ENCODE measurements around the gene ARRDC5. TPM values are rescaled to one million over a fixed set of nuclear protein-coding genes. Genes with fewer than 3 reads are reported as not detected.

The ARRDC5 gene
- total RNA-seq, 1 experiment from 2014 or later = not detected

- in situ Hi-C loops (cut with HindIII; ENCODE audit: low sequenced_read_pairs) = no loop called here
- DNase-seq (ENCODE audit: low spot score) = no peak
These were observed 59.1 kb downstream of the ARRDC5 start for GRCh38 chr19:4843647-4843965.

Other genes starting within 250 kb of the ARRDC5 start
- gene MYDGF, start 232.6 kb downstream of the ARRDC5 start, total RNA-seq (2014; rRNA removed; shearing (Covaris generic)) = 182 and 187 TPM in 2 replicates
- gene DPP9, start 179.1 kb downstream of the ARRDC5 start, total RNA-seq (2014; rRNA removed; shearing (Covaris generic)) = 20.4 and 22.5 TPM in 2 replicates
- gene FEM1A, start 111.2 kb downstream of the ARRDC5 start, total RNA-seq (2014; rRNA removed; shearing (Covaris generic)) = 21.5 and 26.6 TPM in 2 replicates
- not detected in 2 replicates for gene TICAM1, start 71.2 kb downstream of the ARRDC5 start, total RNA-seq (2014; rRNA removed; shearing (Covaris generic))
- gene PLIN3, start 35.2 kb downstream of the ARRDC5 start, total RNA-seq (2014; rRNA removed; shearing (Covaris generic)) = 231 TPM in 2 replicates
- 88.6 and 112 TPM in 2 replicates for gene UHRF1, start 6.6 kb upstream of the ARRDC5 start, total RNA-seq (2014; rRNA removed; shearing (Covaris generic))
- 15.5 and 19.3 TPM in 2 replicates for gene KDM4B, start 66.2 kb upstream of the ARRDC5 start, total RNA-seq (2014; rRNA removed; shearing (Covaris generic))

All from G401 (cell line).